NCI-H226 (cell line): ENCODE data around the gene ACP5.

Experiments used
- DNase-seq: peaks from one replicate; pipeline ENCODE4 v3.0.0-alpha.2; 2015

The ACP5 gene

DNA sequence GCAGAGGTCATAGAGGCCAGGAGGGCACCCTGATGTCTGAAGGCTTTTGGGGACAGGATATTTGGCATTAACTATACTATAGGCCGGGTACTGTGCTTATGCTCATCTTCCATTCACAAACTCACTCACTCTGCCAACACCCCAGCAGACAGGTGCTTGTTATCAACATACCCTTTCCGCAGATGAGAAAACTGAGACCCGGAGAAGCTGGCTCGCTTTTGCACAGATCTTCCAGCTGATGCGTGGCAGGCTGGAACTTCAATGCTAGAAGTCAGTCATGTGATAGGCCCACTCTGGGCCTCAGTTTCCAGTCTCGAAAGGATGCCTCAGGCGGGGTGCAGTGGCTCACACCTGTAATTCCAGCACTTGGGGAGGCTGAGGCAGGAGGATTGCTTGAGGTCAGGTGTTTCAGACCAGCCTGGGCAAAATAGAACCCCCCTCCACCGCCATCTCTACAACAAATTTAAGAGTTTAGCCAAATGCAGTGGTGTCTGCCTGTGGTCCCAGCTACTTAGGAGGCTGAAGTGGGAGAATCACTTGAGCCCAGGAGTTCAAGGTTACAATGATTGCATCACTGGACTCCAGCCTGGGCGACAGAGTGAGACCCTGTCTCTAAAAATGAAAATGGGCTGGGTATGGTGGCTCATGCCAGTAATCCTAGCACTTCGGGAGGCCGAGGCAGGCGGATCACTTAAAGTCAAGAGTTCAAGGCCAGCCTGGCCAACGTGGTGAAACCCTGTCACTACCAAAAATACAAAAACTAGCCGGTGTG is 29.3 kb downstream of the ACP5 start:
- DNase-seq, result no peak

DNA sequence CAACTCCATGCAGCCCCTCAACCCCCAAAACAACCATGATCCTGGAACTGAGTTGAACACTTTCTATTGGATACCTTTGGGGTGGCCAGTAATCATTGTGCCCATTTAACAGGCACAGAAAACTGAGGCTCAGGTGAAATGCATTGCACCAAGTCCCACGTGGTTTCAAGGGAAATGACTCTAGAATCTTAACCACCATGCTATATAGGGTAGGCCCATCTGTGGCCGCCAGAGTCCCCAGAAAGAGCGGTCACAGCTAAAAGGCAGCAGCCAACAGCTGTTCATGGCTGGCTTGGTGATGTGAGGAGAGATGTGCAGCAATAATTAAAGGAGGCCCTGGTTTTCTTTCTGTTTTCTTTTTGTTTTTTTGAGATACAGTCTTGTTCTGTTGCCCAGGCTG is 36.2 kb downstream of the ACP5 start:
- DNase-seq, result no peak

DNA sequence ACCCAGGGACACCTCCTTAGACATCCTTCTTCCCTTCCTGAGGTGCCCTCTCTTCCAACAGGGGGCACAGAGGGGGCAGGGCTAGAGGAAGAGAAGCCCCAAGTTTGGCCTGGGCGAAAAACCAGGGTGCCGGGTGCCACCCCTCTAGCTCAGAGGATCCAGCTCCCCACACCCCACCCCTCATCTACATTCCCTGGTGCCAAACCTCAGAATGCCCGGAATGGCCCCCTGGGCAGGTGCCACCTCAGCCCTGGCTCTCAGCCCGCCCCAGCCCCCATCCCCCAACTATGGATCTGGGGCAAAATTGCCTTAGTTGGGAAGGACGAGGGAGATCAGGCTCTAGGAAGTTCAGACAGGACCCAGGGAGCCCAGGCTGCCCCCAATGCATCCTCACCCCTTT is 36.8 kb downstream of the ACP5 start:
- no peak for DNase-seq

DNA sequence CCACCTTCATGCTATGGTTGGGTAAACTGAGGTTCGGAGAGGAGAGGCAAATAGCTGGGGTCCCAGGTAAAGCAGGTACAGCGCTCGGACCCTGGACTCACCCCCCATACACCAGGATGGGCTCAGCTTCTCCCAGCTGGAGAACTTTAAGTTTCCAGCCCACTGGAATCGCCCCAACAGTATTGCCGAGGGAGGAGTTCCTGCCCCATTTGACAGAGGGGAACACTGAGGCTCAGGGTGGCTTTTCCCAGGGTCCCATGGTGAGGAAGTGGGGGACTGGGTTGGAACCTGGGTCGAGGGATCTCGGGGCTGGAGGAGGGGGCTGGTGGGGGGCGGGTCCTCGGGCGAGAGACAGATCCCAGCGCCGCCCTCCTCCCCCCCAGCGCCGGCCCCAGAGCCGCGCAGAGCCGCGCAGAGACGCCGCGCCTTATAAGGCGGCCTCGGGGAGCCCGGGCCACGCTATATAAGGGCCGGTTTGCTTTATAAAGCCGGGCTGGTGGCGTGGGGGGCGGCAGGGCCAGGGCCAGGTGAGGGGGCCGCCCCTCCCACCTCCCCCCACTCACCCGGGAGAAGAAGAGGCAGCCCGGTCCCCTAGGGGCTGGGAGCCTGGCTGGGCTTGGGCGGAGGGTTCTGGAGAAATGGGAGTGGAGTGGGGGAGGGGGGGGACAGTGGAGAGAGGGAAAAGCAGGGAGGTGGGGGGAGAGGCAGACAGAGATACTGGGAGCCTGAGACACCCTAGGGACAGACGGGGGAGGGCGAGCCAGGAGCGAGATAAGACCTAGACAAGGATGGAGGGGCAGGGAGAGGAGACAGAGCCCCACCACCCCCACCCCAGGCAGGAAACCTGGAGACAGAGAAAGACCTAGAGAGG is 37.7 kb downstream of the ACP5 start:
- DNase-seq, result no peak

DNA sequence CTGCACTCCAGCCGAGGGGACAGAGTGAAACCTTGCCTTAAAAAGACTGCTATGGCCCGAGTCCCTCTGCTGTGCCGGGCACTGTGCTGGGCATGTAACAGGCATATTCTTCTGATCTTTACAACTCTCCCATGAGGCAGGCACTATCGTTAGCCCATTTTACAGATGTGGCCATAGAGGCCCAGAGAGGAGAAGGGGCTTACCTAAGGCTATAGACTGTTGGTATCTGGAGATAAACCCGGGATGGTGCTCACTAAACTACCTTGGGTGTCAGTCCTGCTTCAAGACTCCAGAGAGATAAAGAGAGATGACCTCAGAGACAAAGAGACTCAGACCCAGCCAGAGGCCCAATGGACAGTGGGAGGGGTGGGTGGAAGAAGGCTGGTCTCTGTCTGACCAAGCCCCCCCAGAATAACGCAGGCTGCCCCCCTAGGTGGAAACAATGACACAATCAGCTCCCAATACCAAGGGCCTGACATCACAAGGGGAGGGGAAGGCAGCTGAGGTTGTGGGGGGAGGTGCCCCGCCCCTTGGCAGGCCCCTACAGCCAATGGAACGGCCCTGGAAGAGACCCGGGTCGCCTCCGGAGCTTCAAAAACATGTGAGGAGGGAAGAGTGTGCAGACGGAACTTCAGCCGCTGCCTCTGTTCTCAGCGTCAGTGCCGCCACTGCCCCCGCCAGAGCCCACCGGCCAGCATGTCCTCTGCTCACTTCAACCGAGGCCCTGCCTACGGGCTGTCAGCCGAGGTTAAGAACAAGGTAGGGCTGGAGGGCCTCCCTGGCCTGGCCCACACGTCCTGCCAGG is 39.0 kb downstream of the ACP5 start, which contains the start of gene CNN1:
Gene CNN1, plus strand, starts transcription at position 620 of the 805 bp plus-strand sequence. Its CDS starts 77 bp downstream, at position 697.
- DNase-seq, result peak; percentile 63

DNA sequence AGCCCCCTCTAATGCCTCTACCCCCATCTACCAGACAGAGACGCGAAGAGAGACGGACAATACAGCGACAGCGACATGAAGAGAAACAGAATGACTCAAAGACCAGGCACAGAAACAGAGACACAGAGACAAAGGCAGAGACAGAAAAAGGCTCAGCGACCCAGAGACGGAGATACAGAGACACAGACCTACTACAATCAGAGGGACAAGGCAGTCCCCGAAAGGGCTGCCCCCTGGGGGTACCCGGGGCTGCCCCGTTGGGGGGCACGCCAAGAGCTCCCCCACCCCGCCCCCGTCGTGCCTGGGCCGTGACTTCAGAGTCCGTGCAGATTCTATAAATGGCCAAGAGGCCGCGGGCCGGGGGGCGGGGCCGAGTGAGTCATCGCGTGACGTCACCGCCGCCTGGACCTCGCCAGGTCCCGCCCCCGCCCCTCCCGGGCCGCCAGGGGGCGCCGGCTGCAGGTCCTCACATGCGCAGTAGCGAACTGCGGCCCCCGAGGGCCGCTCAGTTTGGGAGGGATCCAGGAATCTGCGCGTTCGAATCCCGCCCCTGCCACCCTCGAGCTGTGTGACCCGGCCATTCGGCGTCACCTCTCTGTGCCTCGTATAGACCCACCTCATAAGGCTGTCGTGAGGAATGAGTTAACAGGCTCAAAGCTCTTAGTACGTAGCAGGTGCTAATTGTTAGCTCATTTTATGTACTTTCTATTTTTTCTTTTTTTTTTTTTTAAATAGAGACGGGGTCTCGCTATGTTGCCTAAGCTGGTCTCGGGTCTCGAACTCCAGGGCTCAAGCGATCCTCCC is 41.5 kb downstream of the ACP5 start:
- DNase-seq, result peak; percentile 72

DNA sequence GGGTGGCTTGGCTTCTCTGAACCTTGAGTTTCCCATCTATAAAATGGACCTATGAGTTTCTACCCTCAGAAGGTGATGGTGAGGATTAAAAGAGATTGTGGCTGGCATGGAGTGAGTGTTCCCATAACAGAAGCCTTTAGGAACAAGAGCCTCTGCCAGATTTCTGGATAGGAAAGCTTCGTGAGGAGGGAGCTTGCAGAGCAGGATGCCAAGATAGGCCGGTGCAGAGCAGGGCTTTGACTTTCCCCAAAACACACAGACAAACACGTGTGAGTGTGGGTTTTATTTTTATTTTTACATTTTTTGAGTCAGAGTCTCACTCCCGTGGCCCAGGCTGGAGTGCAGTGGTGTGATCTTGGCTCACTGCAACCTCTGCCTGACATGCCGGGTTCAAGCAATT is 42.5 kb downstream of the ACP5 start:
- no peak for DNase-seq

DNA sequence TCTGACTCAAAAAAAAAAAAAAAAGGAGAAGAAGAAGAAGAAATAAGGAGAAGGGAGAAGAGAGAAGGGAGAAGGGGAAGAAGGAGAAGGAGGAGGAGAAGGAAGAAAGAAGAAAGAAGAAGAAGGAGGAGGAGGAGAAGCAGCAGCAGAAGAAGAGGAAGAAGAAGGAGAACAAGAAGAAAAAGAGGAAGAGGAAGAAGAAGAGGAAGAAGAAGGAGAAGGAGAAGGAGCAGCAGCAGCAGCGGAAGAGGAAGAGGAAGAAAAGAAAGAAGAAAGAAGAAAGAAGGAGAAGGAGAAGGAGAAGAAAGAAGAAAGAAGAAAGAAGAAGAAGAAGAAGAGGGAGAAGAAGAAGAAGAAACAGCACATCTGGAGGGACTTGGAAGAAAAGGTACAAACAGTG is 42.9 kb downstream of the ACP5 start:
- no peak for DNase-seq

DNA sequence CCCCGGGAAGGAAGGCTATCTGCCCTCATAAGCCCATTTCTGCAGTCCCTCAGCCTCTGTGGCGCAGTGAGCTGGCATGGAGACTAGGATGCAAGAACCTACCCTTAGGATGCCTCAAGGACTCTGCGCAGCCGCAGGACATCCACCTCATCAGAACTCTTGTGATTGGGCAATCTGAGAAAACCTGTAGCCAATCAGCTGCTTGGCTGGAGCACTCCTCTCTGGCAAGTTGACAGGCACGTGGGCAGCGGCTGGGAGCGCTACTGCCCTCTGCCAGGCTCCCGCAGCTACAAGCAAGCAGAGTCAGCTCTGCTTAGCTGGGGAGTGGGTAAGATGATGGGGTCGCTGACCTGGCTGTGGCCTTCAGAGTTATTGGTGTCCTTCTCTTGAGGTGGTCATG is 47.0 kb downstream of the ACP5 start:
- DNase-seq, result peak; percentile 94

DNA sequence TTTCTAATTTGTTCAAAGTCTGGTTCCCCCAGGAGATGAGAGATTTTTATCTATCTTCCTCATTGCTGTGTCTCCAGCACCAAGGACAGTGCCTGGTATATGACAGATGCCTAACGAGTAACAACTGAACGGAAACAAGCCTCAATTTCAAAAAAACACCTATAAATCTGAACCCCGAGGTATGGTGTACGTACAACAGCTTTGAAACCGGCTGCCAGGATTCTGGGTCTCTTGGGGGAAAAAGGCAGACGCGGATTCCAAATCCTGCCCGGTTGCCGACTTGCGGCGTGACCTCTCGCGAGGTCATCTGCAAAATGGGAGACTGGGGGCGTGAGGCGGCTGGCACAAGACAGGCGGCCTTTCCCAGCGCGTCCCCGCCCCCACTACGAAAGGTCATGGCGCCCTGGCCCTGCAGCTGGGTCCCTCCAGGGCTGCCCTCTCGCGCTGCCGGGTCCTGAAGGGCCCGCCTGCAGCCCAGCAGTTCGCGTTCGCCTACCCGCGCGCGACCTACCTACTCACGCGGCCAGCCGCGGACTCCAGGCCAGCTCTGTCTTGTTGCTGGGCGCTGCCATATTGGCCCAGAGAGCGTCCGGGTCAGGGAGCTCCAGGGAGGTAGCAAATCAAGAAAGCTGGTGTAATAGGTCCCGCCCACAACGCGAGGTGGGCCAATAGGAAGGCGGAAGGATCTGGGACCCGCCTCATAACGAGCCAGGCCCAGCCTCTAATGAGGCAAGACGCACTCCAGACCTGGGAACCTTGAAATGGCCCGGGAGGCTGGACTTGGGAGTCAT is 48.7 kb downstream of the ACP5 start, which contains the start of gene ECSIT:
Gene ECSIT, minus strand, starts transcription at position 584 of the 791 bp plus-strand sequence. CDS start 9,964 bp downstream, outside the sequence.
- DNase-seq, result peak; percentile 97
